ENCODE results near the gene HPCAL1. TPM values are rescaled to one million over a fixed set of nuclear protein-coding genes. Genes with fewer than 3 reads are reported as not detected.

Gene HPCAL1
- total and polyA plus RNA-seq, 2 of the 8 experiments (the other 6 are each of a cell fraction or from before 2014, with no cell fraction given) = 5.8 to 8.6 TPM

DNA sequence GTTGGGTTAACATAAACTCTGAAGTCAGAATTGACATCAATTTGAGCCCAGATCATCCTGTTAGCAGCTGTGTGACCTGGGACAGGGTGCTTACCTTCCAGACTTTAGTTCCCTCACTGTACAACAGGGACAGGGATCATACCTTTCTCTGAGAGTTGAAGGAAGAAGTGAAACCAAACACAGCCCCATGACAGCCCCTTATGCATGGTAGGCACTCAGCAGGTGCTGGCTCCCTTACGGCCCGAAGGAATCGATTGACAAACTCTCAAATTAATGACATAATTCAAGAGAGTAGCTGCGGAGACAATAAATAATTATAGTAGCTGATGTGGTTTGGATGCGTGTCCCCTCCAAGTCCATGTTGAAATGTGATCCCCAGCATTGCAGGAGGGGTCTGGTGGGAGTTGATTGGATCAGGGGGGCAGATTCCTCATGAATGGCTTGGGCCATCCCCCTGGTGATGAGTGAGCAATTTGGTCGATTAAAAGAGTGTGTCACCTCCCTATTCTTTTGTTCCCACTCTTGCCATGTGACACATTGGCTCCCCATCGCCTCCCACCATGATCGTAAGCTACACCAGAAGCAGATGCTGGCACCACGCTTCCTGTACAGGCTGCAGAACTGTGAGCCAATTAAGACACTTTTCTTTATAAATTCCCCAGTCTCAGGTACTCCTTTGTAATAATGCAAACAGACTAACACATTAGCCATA, 73.0 kb downstream of the HPCAL1 start (continued):
- TF ChIP-seq, protein P1, sequence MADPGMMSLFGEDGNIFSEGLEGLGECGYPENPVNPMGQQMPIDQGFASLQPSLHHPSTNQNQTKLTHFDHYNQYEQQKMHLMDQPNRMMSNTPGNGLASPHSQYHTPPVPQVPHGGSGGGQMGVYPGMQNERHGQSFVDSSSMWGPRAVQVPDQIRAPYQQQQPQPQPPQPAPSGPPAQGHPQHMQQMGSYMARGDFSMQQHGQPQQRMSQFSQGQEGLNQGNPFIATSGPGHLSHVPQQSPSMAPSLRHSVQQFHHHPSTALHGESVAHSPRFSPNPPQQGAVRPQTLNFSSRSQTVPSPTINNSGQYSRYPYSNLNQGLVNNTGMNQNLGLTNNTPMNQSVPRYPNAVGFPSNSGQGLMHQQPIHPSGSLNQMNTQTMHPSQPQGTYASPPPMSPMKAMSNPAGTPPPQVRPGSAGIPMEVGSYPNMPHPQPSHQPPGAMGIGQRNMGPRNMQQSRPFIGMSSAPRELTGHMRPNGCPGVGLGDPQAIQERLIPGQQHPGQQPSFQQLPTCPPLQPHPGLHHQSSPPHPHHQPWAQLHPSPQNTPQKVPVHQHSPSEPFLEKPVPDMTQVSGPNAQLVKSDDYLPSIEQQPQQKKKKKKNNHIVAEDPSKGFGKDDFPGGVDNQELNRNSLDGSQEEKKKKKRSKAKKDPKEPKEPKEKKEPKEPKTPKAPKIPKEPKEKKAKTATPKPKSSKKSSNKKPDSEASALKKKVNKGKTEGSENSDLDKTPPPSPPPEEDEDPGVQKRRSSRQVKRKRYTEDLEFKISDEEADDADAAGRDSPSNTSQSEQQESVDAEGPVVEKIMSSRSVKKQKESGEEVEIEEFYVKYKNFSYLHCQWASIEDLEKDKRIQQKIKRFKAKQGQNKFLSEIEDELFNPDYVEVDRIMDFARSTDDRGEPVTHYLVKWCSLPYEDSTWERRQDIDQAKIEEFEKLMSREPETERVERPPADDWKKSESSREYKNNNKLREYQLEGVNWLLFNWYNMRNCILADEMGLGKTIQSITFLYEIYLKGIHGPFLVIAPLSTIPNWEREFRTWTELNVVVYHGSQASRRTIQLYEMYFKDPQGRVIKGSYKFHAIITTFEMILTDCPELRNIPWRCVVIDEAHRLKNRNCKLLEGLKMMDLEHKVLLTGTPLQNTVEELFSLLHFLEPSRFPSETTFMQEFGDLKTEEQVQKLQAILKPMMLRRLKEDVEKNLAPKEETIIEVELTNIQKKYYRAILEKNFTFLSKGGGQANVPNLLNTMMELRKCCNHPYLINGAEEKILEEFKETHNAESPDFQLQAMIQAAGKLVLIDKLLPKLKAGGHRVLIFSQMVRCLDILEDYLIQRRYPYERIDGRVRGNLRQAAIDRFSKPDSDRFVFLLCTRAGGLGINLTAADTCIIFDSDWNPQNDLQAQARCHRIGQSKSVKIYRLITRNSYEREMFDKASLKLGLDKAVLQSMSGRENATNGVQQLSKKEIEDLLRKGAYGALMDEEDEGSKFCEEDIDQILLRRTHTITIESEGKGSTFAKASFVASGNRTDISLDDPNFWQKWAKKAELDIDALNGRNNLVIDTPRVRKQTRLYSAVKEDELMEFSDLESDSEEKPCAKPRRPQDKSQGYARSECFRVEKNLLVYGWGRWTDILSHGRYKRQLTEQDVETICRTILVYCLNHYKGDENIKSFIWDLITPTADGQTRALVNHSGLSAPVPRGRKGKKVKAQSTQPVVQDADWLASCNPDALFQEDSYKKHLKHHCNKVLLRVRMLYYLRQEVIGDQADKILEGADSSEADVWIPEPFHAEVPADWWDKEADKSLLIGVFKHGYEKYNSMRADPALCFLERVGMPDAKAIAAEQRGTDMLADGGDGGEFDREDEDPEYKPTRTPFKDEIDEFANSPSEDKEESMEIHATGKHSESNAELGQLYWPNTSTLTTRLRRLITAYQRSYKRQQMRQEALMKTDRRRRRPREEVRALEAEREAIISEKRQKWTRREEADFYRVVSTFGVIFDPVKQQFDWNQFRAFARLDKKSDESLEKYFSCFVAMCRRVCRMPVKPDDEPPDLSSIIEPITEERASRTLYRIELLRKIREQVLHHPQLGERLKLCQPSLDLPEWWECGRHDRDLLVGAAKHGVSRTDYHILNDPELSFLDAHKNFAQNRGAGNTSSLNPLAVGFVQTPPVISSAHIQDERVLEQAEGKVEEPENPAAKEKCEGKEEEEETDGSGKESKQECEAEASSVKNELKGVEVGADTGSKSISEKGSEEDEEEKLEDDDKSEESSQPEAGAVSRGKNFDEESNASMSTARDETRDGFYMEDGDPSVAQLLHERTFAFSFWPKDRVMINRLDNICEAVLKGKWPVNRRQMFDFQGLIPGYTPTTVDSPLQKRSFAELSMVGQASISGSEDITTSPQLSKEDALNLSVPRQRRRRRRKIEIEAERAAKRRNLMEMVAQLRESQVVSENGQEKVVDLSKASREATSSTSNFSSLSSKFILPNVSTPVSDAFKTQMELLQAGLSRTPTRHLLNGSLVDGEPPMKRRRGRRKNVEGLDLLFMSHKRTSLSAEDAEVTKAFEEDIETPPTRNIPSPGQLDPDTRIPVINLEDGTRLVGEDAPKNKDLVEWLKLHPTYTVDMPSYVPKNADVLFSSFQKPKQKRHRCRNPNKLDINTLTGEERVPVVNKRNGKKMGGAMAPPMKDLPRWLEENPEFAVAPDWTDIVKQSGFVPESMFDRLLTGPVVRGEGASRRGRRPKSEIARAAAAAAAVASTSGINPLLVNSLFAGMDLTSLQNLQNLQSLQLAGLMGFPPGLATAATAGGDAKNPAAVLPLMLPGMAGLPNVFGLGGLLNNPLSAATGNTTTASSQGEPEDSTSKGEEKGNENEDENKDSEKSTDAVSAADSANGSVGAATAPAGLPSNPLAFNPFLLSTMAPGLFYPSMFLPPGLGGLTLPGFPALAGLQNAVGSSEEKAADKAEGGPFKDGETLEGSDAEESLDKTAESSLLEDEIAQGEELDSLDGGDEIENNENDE (IDR thresholded peaks at IDR 0.05; ENCODE audit: insufficient replicate concordance, low read length) = no peak
- TF ChIP-seq CHD2 (IDR thresholded peaks at IDR 0.05; ENCODE audit: low read length) = no peak
- no peak for TF ChIP-seq KDM1A (IDR thresholded peaks at IDR 0.05; ENCODE audit: borderline replicate concordance, low read length)
- no peak for TF ChIP-seq NANOG (IDR thresholded peaks at IDR 0.05; ENCODE audit: insufficient read depth, low read depth, low read length, poor library complexity, severe bottlenecking)
- no peak for TF ChIP-seq CBX5 (IDR thresholded peaks at IDR 0.05; ENCODE audit: low read depth, low read length)
- no peak for TF ChIP-seq SUZ12 (IDR thresholded peaks at IDR 0.05; ENCODE audit: low read length)
- no peak for TF ChIP-seq SIN3A (conservative IDR thresholded peaks at IDR 0.05 in 1 of 2, IDR thresholded peaks at IDR 0.05 in 1 of 2; ENCODE audit: low read depth in 1 of 2, low read length in 2 of 2)
